A673 (cell line): ENCODE measurements around the gene DPYD.

Experiments used
- CTCF ChIP-seq: fragments of 300-800, 200-600 bp; sonication (generic); conservative IDR thresholded peaks from 2 replicates; pipeline ENCODE4 v1.5.1; 2017; ENCODE audit warnings: low read depth, mild to moderate bottlenecking, antibody characterized with exemption, low read length, moderate library complexity, mixed read lengths
- EZH2 ChIP-seq: fragments of 200-600 bp; sonication (generic); IDR thresholded peaks from 2 replicates; pipeline ENCODE4 v1.6.1; 2017; ENCODE audit warnings: borderline replicate concordance, low read depth, mild to moderate bottlenecking, mixed read lengths, antibody characterized with exemption, low read length; ENCODE audit not compliant: poor library complexity, severe bottlenecking

- no peak for TF ChIP-seq CTCF
- TF ChIP-seq EZH2: no peak
Observed at GRCh38 chr1:97166626-97167025, 754.2 kb downstream of the DPYD start.
